Cerebellar cortex (tissue), 1 donor: ENCODE measurements around the gene RPSA.
"Not testable (repeated sequence)": the region's sequence is repeated elsewhere in the genome, so short reads cannot be mapped to it uniquely, and the experiment has no call there.

Experiments
- DNase-seq: peaks from one replicate; pipeline ENCODE4 v3.0.0-alpha.2; 2015; ENCODE audit warnings: low spot score

RPSA gene

DNA sequence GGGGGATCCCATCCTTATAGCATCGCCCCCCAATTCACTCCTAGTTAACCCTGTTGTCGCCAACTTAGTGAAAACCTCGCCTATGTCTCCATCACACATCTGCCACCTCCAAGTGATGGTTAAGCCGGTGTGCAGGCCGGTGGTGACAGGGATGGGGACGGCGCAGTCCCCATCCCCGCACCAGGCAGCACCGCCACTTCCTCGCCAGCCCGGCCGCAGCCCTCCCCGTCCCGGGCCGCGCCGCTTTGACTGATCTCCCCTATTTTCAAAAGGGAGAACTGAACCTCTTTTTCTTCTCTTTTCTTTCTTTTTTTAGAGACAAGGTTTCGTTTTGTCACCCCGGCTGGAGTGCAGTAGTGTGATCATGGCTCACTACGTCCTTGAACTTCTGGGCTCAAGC is 49.6 kb downstream of the RPSA start:
- DNase-seq: no peak

DNA sequence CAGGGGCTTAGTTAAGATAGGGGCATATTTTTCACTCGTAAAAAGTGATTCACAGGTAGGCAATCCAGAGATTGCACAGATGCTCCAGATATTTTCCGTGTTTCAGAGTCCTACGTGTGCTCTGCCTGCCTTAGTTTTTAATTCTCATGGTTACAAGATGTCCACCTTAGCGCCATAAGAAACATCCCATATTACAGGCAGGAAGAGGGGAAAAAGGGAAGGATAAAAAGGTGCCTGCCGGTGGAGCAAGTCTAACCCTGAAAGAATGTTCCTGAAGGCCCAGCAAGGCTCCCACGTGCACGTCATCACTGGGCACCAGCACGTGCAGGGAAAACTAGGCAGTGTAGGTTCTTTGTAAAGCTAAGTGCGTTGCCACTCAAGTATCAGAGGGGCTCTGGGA is 50.8 kb downstream of the RPSA start:
- DNase-seq: no peak

DNA sequence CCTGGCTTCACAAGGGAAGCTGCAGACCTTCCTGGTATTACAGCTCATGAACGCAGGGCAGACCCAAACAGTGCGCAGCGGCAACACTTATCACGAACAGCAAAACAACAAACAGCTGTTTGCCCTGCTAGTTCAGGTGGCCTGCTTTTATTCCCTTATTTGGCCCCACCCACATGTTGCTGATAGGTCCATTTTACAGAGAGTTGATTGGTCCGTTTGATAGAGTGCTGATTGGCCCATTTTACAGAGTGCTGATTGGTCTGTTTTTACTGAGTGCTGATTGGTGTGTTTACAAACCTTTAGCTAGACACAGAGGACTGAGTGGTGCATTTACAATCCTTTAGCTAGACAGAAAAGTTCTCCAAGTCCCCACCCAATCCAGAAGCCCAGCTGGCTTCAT is 52.1 kb downstream of the RPSA start:
- not testable (repeated sequence) for DNase-seq

DNA sequence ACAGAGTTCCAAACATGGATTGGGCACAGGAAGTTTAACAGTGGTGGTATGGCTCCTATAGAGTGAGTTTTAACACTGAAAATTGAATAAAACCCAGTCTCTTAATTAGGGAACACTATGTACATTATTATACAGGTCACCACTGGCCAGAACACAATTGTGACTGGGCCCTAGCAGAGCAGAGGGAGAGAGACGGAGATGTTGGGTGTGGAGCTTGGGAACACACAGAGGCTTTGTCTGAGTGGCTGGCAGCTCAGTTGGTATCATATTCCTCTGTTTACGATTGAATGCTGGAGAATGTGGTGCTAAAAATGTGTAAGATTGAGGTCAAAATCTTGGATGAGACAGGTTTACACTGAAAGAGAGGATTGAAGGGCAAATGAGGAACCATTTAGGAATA is 54.2 kb downstream of the RPSA start:
- no peak for DNase-seq
